ENCODE results near the gene CBFA2T3. TPM values are rescaled to one million over a fixed set of nuclear protein-coding genes. Genes with fewer than 3 reads are reported as not detected.
"Not testable (repeated sequence)": the region's sequence is repeated elsewhere in the genome, so short reads cannot be mapped to it uniquely, and the experiment has no call there.

The CBFA2T3 gene
- total RNA-seq, 1 donor from 2014 or later, result 1.9 TPM

DNA sequence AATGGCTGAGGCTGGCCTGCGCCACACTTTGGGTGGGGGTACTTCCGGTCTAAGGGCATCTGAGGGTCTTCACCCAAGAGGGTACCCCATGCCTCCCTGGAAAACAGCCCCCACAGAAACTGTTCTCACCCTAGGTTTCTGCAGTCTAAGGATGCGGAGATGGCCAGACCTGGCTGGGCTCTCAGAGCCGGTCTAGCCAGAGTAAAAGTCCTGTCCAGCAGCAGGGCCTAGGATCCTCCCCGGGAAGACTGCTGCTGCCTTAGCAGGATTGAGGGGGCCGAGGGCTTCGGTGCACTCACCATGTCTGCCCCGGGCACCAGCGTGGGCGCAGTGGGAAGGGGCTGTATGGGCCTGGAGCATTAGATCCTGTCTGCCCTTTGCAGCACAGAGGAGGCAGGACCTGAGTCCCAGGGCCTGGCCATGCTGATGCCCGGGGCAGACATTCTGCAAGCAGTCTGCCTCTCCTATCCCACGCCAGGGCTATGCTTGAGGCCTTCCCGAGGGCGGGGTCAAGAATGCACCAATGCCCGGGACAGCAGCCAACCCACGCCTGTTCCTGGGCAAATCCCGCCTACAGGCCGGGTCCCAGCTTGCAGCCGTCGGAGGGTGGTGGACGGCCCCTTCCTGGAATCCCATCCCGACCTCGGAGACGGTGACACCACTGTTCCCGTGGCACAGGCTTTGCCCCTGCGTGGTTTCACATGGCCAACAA lies 54.7 kb downstream of the CBFA2T3 start:
- DNase-seq, result no peak

DNA sequence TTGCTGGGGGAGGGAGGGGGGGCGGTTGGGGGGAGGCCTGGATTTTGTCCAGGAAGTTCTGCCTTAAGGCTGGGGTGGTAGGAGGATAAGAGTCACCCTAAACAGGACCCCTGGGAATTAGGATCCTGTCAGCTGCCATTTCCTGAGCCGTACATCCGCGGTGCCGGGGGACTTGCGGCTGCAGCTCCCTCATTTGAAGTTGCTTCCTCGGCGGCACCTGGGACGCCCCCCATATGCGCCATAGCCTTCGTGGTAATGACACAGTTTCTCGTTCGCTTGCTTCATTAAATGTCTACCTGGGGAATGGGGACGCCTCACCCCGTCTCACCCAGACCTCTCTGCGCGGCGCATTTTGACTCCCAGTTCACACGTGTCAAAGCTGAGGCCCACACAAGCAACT lies 55.4 kb downstream of the CBFA2T3 start:
- no peak for DNase-seq

DNA sequence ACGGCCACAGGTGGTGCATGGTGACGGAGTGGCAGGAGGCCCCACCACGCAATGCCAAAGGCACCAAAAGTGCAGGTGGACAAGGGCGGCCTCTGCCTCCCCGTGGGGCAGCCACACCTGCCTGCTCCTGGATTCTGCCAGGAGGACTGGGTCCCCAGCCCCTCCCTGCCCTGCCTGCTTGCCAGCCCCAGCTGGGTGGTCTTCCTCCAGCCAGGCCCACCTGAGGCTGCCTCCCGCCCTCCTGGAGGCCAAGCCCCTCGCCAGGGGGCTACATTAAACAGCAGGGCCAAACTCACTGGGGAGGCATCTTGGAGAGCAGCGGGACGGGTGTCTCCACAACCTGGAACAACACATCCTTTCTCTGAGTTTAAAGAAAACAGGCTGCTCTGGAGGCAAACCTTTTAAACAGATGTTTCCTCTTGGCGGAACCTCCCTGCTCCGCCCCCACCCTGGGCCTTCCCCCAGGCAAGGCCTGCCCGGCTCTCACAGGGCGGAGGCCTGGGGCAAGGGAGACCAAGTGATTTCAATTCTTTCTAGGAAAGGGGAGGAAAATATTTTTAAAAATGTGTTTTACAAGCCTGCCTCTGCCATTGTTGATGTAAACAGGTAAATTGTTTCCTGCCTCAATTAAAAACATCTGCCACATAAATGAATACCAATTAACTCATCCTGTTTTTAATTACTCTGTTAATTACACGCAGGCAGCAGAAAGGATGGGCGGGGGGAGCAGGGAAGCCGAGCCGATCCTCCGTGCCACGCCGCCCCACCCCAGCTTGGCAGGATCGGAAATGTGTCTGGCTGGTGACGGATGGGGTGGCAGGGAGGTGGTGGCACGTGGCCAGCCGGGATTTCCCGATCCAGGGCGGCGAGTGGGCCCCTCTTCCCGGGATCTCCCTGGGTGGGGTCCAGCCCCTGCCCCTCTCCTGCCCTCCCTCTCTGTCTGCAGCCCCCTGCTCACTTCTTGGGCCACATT lies 56.1 kb downstream of the CBFA2T3 start:
- DNase-seq, result no peak

DNA sequence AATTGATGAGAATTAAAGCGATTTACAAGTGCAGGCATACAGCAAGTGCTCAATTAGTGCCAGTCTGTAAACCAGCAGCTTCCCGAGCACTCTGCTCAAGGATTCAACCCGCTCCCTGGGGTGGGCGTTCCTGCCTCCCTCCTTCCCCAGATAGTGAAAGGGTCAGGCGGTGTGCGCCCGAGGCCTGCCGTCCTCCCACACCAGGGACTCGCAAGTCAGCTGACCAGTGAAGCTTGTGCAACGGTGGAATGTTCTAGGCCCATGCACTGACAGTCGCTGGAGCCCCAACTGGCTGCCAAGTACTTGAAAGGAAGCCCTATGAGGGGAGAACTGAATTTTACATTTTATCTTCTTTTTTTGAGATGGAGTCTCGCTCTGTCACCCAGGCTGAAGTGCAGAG lies 57.1 kb downstream of the CBFA2T3 start:
- DNase-seq, result no peak

DNA sequence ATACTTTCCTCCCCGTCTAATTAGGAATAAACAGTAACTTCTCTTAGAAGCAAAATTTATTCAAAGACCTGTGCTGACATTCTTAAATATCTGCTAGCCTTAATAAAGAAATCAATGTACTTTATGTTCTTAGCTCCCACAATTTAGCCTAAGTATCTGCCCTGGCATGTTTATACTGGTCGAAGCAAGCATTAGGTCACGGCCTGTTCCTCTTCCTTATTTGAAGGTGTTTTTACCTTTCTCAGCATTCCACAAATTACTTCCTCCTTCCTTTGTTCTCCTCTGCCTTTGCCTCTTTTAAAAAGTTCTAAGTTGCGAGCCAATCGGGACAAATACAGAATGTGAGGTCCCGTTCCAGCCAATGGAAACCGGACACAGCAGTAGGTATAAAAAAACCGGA lies 58.1 kb downstream of the CBFA2T3 start:
- DNase-seq, result not testable (repeated sequence)

DNA sequence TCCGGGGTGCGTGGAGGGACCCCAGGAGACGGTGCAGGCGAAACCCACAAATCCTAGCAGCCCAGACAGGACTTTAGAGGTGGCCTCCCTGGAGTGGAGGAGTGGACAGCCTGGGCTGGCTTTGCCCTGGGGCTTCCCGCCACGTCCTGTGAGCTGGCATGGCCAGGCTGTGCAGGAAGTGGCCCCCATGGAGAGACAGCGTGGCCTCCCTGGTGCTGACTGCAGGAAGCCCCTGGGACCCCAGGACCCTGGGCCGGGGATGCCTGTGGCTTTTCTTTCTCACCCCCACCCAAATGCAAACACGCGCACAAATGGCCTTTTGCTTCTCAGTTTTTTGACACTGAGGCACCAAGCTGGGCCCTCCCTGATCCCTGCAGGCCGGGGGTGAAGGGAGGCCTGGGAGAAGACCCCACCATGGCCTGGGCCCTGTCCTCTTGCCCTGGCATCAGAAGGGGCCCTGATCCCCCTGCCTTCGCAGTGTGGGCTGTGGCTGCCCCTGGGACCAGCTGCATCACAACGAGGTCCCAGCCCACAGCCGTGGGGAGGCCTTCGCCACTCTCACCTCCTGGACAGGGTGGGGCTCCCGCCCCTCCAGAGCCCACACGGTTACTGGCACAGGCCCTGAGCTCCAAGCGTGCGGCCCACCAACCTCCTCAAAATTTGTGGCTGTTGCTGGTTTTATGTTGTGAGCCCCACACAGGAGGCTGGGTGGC lies 58.9 kb downstream of the CBFA2T3 start:
- no peak for DNase-seq

DNA sequence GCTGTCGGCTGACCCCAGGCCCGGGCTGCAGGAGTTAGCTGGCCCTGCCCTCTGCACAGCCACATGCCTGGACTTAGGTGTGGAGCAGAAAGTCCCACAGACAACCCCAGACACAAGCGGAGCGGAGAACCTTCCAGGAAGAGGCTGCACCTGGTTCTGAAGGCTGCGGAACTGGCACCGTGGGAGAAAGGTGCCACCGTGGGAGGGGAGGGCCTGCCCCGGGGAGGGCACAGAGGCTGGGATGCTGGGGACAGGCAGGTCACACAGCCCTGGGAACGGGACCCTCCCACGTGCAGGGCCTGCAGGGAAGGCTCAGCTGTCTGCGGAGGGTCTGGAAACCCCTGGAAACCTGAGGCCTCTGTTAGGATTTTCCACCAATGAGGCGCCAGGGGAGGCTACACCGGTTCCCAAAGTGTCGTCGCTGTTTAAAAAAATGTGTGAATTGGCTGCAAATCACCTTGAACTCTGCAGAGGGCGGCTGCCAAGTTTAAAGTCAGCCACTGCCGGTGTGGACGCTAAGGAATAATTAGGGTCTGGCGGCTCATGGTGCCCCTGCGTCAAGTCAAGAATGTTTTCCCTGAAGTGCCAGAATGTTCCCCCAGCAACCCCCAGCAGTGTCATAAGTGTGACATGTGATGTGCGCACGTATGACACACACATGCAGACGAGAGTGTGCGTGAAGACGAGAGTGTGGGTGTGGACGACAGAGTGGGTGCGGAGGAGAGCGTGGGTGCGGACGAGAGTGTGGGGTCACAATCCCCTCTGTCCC lies 59.7 kb downstream of the CBFA2T3 start:
- DNase-seq, result no peak

DNA sequence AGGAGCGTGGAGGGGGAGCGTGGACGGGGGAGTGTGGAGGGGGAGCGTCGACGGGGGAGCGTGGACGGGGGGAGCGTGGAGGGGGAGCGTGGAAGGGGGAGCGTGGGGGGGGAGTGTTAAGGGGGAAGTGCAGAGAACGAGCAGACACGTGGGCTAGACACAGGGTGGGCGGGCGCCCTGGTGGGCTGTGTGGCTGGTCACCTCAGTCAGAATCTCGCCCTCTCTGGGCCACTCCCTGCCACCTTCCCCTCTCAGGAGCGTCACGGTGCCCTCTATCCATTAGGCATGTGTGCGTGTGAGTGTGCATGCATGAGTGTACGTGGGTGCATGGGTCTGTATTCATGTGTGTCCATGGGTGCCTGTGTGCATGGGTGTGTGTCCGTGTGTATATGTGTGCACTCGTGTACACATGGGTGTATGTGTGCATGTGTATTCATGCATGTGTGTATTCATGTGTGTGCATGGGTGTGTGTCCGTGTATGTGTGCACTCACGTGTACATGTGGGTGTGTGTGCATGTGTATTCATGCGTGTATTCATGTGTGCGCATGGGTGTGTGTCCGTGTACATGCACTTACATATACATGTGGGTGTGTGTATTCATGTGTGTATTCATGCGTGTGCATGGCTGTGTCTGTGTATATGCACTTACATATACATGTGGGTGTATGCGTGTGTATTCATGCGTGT lies 61.2 kb downstream of the CBFA2T3 start:
- DNase-seq, result no peak

DNA sequence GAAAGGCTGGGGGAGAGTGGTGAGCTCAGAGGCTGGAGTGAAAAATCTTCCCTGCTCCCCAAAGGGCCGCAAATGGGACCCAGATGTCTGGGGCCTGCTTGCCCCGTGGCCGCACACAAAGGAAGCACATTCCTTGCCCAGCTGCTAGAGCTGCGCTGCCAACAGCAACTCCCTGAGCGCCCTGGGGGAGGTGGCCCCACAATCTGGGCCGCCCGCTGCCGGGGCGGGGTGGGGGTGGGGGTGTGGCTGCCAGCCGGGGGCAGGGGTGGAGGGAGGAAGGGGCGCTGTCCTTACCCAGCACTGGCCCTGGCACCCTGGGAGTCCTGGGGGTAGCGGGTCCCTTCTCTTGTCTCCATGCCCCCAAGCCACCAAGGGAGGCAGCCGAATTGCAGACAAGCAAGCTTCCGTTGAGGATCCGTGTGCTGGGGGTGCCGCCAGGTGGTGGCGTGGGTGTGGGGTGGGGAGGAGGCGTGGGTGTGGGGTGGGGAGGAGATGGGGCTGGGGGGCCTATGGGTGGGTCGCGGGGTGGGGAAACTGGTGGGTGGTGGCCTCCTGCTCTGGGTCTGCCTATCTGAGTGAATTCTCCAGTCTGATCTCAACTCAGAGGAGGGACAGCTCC lies 62.1 kb downstream of the CBFA2T3 start:
- DNase-seq, result no peak

DNA sequence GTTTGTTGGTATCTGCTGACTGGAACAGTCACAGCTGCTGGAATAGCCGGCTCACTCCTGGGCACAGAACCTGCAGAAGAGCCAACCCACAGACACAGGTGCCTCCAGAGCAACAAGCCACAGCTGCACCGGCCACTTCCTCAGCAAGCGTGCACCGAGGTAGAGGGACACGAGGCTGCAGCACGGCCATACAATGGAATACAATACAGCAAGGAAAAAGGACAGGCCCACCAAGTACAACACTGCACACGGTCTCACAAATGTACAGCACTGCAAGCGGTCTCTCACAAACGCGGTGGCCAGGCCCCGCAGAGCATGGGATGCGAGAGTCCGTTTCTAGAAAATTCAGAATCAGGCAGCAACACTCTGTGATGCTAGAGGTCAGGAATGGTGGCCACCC lies 63.1 kb downstream of the CBFA2T3 start:
- DNase-seq, result no peak

DNA sequence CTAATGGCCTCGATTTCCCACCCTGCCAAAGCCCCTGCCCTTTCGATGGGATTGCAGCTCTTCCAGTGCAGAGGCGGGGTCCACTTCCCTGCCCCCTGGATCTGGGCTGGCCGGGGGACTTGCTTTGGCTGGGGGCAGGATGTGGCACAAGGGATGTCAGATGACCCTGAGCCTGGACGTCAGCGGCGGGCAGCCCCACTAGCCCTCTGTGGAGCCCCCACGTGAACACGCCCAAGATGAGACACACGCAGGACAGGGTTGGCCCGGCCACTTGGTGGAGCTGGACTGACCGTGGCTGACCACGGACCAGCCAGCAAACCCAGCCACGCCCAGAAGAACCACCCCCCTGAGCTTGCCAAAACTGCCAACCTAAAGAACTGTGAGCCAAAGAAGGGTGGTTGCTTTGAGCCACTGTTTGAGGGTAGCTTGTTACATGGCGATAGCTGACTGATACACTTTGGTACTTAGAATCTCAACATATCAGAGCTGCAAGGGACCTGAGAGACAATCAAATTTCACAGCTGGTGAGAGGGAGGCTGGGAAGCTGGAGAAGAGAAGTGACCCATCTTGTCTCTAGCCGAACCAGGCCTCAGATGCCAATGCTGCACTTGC lies 63.9 kb downstream of the CBFA2T3 start:
- no peak for DNase-seq

DNA sequence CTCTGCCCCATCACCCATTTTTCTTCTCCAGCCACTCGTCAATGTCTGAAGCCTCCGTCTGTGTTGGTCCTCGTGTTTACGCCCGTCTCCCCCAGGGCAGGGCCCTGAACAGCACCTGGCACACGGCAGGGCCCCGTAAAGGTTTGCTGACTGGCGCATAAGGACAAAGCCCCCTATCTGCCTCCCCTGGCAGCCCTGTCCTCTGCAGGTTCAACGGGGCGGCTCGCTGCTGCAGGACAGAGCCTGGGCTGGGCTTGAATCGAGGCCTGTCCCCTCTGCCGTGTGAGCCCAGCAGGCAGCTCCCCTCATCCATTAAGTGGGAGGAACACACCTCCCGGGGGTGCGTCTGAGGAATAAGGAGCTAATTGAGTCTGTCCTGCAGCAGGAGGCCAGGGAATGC lies 64.5 kb downstream of the CBFA2T3 start:
- no peak for DNase-seq

DNA sequence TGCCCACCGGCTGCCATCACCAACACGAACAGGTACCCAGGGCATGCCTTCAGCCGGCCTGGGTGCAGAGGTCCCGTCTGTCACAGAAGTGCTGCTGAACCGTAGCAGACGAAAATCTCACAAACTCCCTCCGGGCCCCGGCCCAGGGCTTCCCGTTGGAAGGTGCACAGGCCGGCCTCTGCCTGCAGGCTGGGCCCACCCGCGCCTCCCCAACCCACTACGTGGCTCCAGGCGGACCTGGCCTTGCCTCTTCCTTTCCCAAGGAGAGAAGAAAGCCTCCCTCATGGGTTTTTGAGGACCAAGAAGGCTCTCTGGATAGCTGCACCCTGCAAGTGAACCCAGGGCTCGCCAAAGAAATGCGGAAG lies 65.1 kb downstream of the CBFA2T3 start:
- DNase-seq, result no peak

DNA sequence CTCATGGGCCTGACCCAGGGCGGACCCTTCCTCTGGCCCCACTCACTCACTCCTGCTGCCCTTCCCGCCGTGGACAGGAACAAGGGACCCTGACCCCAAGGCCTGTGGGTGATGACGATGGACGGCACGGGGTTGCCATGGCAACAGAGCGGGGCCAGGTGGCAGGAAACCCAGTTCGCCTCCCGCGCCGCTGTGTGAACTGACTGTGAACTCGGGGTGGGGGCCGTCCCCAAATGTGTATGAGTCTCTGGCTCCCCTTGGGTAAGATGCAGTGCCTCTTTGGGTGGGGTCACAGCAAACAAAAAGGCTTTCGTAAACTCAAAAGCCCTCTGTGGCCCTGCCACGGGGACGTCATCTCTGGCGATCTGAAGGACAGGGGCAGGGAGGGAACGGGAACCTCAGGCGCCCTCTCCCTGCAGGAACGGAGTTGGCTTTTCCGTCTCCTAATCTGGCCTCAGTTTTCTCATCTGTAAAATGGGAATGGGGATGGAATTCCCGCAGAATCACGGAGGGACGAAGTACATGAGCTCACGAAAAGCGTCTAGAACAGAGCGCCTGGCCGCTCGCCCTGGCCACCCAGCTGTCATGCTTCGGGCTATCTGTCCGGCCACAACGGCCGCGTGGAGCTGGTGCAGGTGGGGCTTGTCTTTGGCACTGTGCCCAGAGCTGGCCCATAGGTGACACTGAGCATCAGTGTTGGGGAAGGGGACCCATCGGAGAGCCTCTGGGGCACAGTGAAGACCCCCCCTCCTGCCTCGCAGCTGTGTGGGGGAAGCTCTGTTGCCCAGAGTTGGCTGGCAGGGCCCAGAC lies 65.7 kb downstream of the CBFA2T3 start:
- no peak for DNase-seq

DNA sequence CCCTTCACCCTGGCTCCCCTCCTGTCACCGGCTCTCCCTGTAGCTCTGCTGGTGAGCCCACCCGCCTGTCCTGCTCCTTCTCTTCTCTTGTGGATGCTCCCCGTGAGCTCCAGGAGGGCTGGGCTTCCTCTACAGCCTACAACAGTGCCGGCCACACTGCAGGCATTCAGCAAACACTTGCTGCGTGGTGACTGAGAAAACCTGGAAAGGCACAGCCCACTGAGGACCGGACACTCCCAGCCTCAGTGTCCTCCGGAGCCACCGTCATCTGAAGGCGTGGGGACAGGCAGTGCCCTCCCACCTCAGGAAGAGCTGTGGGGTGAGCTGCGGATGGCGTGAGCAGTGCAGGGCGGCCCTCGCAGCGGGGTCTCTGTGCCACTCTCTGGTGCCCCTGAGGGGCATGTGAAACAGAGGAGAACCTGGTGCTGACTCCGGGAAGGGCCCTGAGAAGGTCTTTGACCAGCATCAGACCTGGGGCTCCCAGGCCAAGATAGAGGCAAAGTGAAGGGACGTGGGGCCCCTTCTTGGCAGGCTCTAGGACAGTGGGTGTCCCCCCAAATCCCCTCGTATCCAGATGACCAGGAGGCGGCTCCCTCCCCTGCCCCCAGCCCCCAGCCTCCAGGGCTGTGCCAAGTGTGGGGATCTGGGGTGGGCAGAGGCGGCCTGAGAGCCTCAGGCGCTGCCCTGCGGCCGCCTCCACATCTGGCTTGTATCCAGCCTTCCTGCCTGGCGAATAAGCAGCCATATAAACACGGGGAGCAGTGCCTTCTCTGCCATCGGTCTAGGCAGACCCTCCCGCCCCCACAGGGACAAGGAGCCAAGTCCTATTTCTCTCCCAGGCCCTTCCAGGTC lies 66.5 kb downstream of the CBFA2T3 start:
- DNase-seq, result no peak

DNA sequence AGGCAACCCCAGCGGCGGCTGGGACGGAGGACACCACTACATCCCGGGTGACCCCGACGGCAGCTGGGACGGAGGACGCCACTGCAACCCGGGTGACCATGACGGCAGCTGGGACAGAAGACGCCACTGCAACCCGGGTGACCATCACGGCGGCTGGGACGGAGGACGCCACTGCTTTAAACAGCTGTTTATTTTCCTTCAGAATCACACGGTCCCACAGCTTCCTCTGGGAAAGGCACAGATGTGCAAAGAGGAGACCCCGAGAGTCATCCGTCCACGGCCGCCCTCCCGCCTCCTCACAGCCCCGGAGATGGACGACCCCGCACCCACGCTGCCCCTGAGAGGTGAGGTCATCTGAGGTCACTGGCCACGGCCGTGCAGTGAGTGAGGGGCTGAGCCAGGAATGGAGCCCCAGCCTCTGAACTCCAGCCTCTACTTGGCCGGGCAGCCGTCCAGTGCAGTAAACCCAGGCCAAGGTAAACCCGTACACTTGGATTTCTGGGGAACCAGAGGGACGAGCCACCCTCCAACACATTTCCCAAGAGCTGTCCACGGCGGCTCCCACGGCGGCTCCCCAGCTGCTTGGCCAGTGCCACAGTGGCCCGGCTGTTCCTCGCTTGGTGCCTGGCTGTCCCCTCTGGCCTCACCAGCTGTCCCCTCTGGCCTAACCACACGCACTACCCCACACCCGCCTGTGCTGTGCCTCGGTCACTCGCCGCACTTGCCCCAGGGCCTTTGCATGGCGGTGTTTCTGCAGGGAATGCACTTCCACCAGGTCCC lies 67.4 kb downstream of the CBFA2T3 start:
- DNase-seq, result no peak

DNA sequence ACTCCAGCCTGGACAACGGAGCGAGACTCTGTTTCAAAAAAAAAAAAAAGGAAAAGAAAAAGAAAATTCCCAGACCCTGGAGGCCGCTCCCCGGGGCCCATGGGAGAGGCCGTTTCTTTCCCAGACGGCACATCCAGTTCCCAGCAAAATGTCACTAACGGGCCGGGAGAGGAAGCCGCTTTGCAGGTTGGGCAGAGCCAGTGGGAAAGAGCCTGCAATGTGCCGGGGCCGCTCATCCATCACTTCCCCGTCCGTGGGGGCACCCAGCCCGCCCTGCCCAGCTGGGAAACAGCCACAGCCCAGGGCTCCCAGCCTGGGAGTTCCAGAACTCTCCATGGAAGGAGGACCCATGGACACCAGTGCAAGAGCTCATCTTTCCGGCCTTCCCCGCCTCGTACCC lies 68.7 kb downstream of the CBFA2T3 start:
- DNase-seq, result no peak

DNA sequence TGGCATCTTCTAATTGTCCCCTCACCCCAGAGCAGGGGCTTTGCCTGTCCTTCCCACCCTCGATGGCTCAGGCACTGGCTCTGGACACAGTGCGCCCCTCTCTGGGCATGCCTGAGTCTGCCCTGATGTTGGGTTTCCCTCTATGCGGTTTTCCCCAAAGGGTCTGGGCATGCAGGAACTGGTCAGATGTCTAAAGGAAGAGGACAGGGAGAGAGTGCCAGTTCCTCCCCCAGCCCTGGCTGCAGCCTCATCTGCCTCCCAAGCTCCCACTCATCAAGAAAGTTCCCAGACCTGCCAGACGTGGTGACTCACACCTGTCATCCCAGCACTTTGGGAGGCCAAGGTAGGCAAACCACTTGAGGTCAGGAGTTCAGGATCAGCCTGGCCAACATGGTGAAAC lies 69.2 kb downstream of the CBFA2T3 start:
- DNase-seq, result no peak

All from occipital lobe (tissue), 2 donors.